Activated B cell treated with CpG ODN at 0.5 μM for 24 hours (primary cell): ENCODE results near the gene TNPO1. TPM values are rescaled to one million over a fixed set of nuclear protein-coding genes. Genes with fewer than 3 reads are reported as not detected.

Experiments
- ATAC-seq: fragments of 200-7000 bp; cut with Tn5 transposase; one replicate; pipeline ENCODE4 v1.10.0; 2021; ENCODE audit warnings: low read depth, mild to moderate bottlenecking, moderate library complexity
- CTCF ChIA-PET: fragments of 350-600 bp; sonication (Branson Sonifier 250); formaldehyde crosslinking; loops from one replicate; lab custom pipeline; 2021; ENCODE audit warnings: antibody characterized with exemption; lab: Charles Lee
- POLR2A ChIA-PET: fragments of 350-600 bp; sonication (Branson Sonifier 250); formaldehyde crosslinking; loops from one replicate; lab custom pipeline; 2021; ENCODE audit warnings: antibody characterized with exemption; lab: Charles Lee
- DNase-seq: peaks from one replicate; pipeline ENCODE4 v3.0.0; 2022
- H3K27ac Mint-ChIP-seq: one replicate; pipeline ENCODE4 v1.8.0; 2020; ENCODE audit warnings: mixed read lengths
- H3K27me3 Mint-ChIP-seq: one replicate; pipeline ENCODE4 v1.8.0; 2021; ENCODE audit warnings: mixed read lengths
- H3K36me3 Mint-ChIP-seq: one replicate; pipeline ENCODE4 v1.8.0; 2021; ENCODE audit warnings: low read depth, mixed read lengths
- H3K4me1 Mint-ChIP-seq: one replicate; pipeline ENCODE4 v1.8.0; 2021; ENCODE audit warnings: mixed read lengths
- H3K4me3 Mint-ChIP-seq: one replicate; pipeline ENCODE4 v1.8.0; 2020; ENCODE audit warnings: mild to moderate bottlenecking, mixed read lengths
- H3K9me3 Mint-ChIP-seq: one replicate; pipeline ENCODE4 v1.8.0; 2020; ENCODE audit warnings: mixed read lengths
- intact Hi-C: fragments of 100-400 bp; cut with micrococcal nuclease; formaldehyde crosslinking; loops from one replicate; pipeline ENCODE4 v1.15.1; 2024
- total RNA-seq: library from RNA; stranded (reverse); gene quantifications from 2 replicates; pipeline ENCODE4 v1.2.3, GENCODE V29; 2022
- TF ChIP-seq, protein P1 (sequence below): fragments of 200-600 bp; IDR thresholded peaks from one replicate; pipeline ENCODE4 v1.8.0; 2022; ENCODE audit warnings: antibody characterized with exemption, mild to moderate bottlenecking

The TNPO1 gene
- total RNA-seq, 1 donor from 2014 or later, result 109 TPM

DNA sequence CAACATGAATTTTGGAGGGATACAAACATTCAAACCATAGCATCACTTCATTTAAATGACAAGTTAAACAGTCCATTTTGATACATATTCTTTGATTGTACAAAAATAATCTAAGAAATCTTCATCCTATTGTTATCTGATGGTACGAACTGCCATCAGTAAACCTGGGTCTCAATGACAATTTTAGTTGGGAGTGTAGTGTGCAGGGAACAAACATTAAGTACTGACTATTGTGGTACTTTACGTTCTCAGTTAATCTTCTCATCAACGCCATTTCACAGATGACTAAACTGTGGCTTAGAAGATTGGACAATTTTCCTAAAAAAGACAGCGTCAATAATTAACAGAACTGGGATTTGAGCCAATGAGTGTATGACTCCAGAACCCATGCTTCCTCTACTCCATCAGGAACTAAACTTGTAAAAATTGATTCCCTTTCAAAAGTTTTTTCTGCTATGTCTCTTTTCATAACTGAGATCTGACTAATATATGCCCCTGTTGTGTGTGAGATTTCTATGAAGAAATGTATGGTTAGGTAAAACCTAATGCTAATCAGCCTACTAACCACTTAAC is 21.1 kb downstream of the TNPO1 start:
- TF ChIP-seq, protein P1, sequence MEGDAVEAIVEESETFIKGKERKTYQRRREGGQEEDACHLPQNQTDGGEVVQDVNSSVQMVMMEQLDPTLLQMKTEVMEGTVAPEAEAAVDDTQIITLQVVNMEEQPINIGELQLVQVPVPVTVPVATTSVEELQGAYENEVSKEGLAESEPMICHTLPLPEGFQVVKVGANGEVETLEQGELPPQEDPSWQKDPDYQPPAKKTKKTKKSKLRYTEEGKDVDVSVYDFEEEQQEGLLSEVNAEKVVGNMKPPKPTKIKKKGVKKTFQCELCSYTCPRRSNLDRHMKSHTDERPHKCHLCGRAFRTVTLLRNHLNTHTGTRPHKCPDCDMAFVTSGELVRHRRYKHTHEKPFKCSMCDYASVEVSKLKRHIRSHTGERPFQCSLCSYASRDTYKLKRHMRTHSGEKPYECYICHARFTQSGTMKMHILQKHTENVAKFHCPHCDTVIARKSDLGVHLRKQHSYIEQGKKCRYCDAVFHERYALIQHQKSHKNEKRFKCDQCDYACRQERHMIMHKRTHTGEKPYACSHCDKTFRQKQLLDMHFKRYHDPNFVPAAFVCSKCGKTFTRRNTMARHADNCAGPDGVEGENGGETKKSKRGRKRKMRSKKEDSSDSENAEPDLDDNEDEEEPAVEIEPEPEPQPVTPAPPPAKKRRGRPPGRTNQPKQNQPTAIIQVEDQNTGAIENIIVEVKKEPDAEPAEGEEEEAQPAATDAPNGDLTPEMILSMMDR, result no peak
- Mint-ChIP-seq H3K4me1 (peaks cover 5% of the 10 kb centered on the region), H3K27ac (no peak overlapping the region), H3K36me3 (no peaks in the 10 kb centered on the region), H3K27me3 (no peaks in the 10 kb centered on the region), H3K4me3 (no peak overlapping the region), H3K9me3 (no peaks in the 10 kb centered on the region)
- ATAC-seq, result no peak
- intact Hi-C loops, result no loop called here
- no peak for DNase-seq
- POLR2A ChIA-PET, result no interaction called here
- CTCF ChIA-PET, result interaction anchor here (1.1 kb wide), 1 partner anchor 19 kb away, joined by 4 read pairs; no protein-coding TSS in a partner anchor

DNA sequence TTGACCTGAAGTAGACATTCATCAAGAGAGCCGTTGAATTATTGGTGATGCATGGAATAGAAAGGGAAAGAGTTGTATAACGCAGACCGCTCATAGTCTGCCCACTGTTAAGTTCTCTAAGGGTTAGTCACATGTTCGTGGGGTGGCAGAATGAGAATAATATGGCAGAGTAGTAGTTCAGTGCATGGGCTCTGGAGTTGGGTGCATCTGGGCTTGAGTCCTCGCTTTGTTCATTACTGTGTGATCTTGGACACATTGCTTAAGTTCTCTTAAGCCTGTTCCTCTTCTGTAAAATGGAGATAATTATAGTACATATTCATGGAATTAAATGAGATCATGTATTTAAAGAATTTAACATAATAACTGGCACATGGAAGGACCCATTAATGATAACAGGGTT is 23.6 kb downstream of the TNPO1 start:
- ATAC-seq, result no peak
- Mint-ChIP-seq H3K27me3 (no peaks in the 10 kb centered on the region), H3K4me3 (no peak overlapping the region), H3K36me3 (no peaks in the 10 kb centered on the region), H3K9me3 (no peaks in the 10 kb centered on the region), H3K4me1 (peaks cover 19% of the 10 kb centered on the region), H3K27ac (no peak overlapping the region)
- no peak for DNase-seq
- TF ChIP-seq, protein P1, result no peak
- intact Hi-C loops, result loop anchor here (10.0 kb wide), 1 partner anchor 475 kb away; no protein-coding TSS in a partner anchor
- ChIA-PET CTCF (no interaction called here), POLR2A (no interaction called here)

DNA sequence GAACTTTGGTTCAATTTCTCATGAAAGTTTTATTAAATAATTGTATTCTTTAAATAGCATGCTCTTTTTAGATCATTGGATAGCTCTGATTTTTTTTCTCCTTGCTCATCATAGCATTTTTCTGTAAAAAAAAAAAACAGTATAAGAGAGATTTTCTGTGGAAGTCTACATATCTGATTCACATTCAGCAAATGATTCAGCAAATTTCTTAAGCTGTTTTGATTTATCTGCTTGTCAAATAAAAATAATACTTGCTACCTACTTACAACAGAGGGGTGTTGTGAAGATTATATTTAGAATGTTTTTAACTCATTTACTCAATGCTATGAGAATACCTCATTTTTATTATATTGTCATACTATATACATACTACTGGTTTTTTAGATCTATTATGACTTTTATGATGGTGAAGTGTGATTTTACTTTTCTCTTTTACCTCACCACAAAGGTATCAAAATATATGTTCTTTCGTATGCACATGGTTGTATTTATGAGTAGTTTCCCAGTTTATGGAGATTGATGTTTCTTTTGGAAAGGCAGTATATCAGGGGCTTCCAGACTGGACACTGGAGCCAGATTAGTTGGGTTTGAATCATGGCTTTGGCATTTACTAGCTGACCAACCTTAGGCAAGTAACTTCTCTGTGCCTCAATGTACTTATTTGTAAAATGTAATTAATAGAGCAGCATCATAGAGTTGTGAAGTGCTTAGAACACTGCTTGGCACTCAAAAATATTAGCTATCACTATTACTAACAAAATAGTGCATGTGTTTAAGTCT is 25.5 kb downstream of the TNPO1 start:
- no peaks in the 10 kb centered on the region for H3K9me3 Mint-ChIP-seq
- no peak overlapping the region for H3K27ac Mint-ChIP-seq
- H3K4me3 Mint-ChIP-seq, result no peak overlapping the region
- ATAC-seq, result no peak
- DNase-seq, result no peak
- TF ChIP-seq, protein P1, result no peak
- intact Hi-C loops, result loop anchor here (10.0 kb wide), 1 partner anchor 477 kb away; no protein-coding TSS in a partner anchor
- no peaks in the 10 kb centered on the region for H3K36me3 Mint-ChIP-seq
- peaks cover 22% of the 10 kb centered on the region for H3K4me1 Mint-ChIP-seq
- H3K27me3 Mint-ChIP-seq, result no peaks in the 10 kb centered on the region
- ChIA-PET CTCF (no interaction called here), POLR2A (interaction anchor here (0.6 to 2.4 kb wide), 4 partner anchors 8 to 35 kb away, joined by 3 to 11 read pairs (median 6); partner anchors contain the start of gene TNPO1)

DNA sequence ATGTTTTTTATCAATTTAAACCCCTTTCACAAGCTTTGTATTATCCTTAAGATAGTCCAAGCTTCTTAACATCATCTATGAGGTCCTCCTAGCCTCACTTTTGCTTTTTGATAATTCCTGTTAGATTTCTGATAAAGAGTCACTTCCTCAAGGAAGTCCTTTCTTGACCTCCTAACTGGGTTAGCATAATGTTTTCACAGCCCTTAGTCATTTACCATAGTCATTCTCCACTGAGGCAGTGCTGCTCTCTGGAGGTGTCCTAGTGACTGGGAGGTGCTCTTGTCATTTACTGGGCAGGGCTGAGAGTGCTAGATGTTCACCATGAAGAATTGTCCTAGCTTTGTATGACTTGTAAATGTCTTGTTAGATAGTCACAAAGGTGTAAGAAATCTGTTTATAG is 26.4 kb downstream of the TNPO1 start:
- Mint-ChIP-seq H3K4me3 (no peak overlapping the region), H3K9me3 (no peaks in the 10 kb centered on the region), H3K27me3 (no peaks in the 10 kb centered on the region), H3K4me1 (peaks cover 30% of the 10 kb centered on the region), H3K36me3 (no peaks in the 10 kb centered on the region), H3K27ac (no peak overlapping the region)
- CTCF ChIA-PET, result no interaction called here
- no peak for DNase-seq
- POLR2A ChIA-PET, result interaction anchor here (0.6 to 2.4 kb wide), 3 partner anchors 14 to 34 kb away, joined by 3 to 11 read pairs (median 9); partner anchors contain the start of gene TNPO1
- intact Hi-C loops, result loop anchor here (10.0 kb wide), 1 partner anchor 478 kb away; no protein-coding TSS in a partner anchor
- TF ChIP-seq, protein P1, result no peak
- ATAC-seq, result no peak

DNA sequence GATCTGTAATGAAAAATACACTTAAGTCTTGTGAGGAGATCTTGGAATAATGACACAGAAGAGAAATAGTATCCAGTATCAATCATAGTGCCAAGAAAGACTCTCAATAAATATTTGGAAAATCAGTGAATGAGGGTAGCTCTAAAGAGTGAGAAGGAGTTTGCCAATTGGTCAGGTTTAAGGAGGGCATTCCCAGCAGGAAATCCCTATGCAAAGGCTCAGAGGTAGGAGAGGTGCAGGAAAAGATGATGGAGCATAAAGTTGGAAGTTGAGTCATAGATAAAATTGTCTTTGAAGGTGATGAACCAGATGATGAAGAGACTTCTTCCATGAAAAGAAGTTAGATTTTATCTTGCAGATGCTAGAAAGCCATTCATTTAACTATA is 27.8 kb downstream of the TNPO1 start:
- no peak overlapping the region for H3K4me3 Mint-ChIP-seq
- TF ChIP-seq, protein P1, result no peak
- peaks cover 8% of the 10 kb centered on the region for H3K36me3 Mint-ChIP-seq
- ChIA-PET CTCF (interaction anchor here (1.1 kb wide), 1 partner anchor 441 kb away, joined by 3 read pairs; no protein-coding TSS in a partner anchor), POLR2A (interaction anchor here (0.7 to 2.1 kb wide), 2 partner anchors 13 to 27 kb away, joined by 7 to 10 read pairs; partner anchors contain the start of gene TNPO1)
- intact Hi-C loops, result loop anchor here (10.0 kb wide), 1 partner anchor 479 kb away; no protein-coding TSS in a partner anchor
- peaks cover 36% of the 10 kb centered on the region for H3K4me1 Mint-ChIP-seq
- no peak overlapping the region for H3K27ac Mint-ChIP-seq
- no peaks in the 10 kb centered on the region for H3K27me3 Mint-ChIP-seq
- no peaks in the 10 kb centered on the region for H3K9me3 Mint-ChIP-seq
- DNase-seq (no peak), ATAC-seq (no peak)
